GM12801 (cell line): Measurements from ENCODE around the gene CORO7.

Experiments used
- CTCF ChIP-seq: IDR thresholded peaks from one replicate; pipeline ENCODE4 v1.5.1; 2011; ENCODE audit warnings: control low read depth; ENCODE audit not compliant: insufficient read length; ENCODE audit errors: extremely low read depth

The CORO7 gene

DNA sequence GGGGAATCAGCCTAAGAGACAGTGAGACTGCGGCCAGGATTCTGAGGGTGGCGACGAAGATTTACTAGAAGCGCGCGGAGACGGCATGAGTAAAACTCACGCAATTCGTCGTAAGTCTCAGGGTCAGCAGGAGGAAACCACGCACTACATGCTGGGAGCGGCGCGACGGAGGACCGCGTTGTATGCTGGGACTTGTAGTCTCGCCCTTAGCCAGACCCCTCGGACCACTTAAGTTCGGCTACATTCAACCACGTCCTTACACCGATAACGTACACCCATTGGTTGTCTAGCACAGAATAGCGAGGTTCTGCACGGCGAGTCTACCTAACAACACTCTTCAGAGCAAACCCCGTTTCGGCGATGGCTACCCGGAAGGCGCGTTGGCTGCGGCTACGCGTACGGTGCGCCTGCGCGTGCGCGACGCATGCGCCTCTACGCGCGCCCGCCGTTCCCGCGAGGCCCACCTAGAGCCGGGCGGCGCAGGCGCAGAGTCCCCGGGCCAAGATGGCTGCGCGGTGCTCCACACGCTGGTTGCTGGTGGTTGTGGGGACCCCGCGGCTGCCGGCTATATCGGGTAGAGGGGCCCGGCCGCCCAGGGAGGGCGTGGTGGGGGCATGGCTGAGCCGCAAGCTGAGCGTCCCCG lies 9.1 kb upstream of the CORO7 start, which contains the start of gene DNAJA3:
Gene DNAJA3 (plus strand): TSS at position 491 of the 643 bp plus-strand sequence. CDS start 14 bp downstream, at position 505.
- no peak for TF ChIP-seq CTCF

GRCh38 chr16:4420505-4421105 lies 4.2 kb upstream of the CORO7 start:
- no peak for TF ChIP-seq CTCF

DNA sequence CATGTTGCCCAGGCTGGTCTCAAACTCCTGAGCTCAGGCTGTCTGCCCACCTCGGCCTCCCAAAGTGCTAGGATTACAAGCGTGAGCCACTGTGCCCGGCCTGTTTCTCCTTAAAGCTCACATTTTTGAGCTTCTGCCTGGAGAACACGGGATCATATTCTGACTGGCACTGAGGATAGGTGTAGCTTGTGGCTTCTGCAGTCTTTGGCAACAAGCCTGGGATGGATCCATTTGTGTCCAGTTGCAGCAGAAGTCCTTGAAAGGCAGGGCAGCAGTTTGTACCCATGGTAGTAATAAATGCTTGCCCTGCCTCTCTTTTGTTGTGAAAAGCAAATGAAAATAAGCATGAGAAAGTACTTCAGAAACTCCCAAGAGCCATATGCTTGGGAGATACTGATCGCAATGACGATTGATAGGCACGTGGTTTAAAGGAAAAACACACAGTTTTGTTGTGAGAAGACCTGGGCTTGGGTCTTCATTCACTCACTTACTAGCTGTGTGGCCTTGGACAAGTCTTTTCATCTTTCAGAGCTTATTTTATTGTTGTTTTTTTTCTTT lies 3.1 kb upstream of the CORO7 start:
- no peak for TF ChIP-seq CTCF

- no peak for TF ChIP-seq CTCF
Observed at GRCh38 chr16:4415538-4416199, 727 bp downstream of the CORO7 start.

GRCh38 chr16:4414187-4414917 lies 2.0 kb downstream of the CORO7 start:
- no peak for TF ChIP-seq CTCF

DNA sequence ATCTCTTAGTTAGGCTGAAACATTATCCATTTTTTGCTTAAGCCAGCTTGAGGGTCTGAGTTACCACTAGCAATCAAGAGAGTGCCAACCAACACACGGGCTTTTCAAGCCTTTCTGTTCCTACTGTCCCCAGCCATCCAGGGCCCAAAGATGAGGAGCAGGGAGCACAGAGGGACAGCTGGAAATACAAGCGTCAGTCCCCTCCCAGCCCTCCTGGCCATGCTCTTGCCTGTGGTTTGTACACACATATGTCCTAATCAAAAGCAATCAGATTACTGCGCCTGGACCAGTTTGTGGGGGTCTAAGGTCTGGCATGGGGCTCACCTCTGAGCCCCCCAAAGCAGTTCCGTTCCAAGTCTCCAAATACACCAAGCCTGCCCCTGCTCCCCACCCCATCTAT lies 3.5 kb downstream of the CORO7 start:
- TF ChIP-seq CTCF, result no peak

DNA sequence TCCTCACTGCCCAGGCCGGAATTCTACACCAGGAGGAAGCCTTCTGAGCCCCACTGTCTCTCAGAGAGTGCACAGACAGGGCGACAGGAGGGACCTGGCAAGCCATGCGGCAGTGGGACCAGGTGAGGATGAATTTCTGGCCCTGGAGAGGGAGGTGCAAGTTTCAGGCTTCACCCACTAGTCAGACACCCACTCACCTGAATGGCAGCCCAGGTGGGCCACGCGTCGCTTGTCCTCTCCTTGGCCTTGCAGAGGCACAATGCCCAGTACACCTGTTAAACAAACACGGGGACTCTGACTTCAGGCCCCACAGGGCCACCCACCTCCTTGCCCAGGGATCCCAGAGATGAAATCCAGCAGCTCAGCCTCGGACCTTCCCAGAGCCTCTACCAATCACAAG lies 4.2 kb downstream of the CORO7 start:
- no peak for TF ChIP-seq CTCF
